Fibroblast of lung (primary cell): ENCODE measurements around the gene EEF1AKMT3.

Experiments
- CTCF ChIP-seq, 2 donors: IDR thresholded peaks in 1 of 2; conservative IDR thresholded peaks in 1 of 2; 1 replicate in 1 of 2; 2 replicates in 1 of 2; pipeline ENCODE4 v1.5.1; 2011 to 2012; ENCODE audit warnings: low read length in 2 of 2, control low read depth in 1 of 2, inconsistent platforms in 1 of 2, low read depth in 1 of 2, mild to moderate bottlenecking in 1 of 2
- EZH2 ChIP-seq: IDR thresholded peaks from 2 replicates; pipeline ENCODE4 v1.5.1; 2012; ENCODE audit warnings: low read length, control low read depth, mild to moderate bottlenecking; ENCODE audit errors: missing control alignments

DNA sequence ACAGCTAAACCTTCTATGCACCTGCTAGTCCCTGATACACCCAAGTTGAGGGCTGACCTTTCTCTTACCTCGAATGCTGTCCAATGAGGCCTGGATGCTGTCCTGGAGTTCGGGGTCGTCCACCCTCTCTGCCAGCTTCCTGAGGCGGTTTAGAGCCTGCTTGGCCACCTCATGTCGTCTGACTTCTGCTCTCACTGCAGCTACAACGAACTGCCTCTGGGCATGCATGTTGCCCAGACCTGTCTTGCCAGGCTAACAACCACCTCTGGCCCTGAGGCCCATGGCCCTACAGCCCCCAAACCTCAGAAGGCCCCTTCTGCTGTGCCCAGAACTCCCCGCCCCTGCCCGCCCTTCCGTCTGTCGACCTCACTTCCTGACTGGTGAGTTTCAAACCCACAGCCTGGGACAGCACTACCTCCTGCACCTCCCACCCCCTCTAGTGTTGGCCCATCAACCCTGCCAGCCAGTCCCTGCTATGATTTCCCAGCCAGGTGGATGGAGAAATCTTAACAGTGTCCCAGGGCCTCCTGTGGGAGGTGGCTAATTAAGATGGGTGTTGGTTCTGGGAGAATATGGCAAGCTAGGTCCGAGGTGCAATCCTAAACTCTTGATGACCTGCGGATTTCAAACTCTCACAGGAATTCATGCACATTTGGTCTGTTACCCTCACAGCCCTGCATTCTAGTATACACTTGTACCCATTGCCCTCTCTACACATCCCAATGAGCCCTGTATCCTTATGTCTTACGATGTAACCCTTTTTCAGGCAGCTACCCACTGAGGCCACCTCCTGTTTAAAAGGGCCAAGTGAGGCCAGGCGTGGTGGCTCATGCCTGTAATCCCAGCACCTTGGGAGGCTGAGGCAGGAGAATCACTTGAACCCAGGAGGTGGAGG is 30.3 kb upstream of the EEF1AKMT3 start:
- TF ChIP-seq CTCF (conservative IDR thresholded peaks at IDR 0.05 in 1 of 2, IDR thresholded peaks at IDR 0.05 in 1 of 2; ENCODE audit: low read depth in 1 of 2, low read length in 2 of 2) (no peak), EZH2 (no peak)
